Suprapubic skin (tissue), 4 donors: ENCODE data around the gene GFAP. TPM values are rescaled to one million over a fixed set of nuclear protein-coding genes. Genes with fewer than 3 reads are reported as not detected.

Source experiments
- DNase-seq, 2 donors: peaks; one replicate each; pipeline ENCODE4 v3.0.0-alpha.2; 2019; ENCODE audit warnings: low spot score in 2 of 2
- H3K27ac ChIP-seq: fragments of 200-600 bp; sonication (generic); one replicate; pipeline ENCODE4 v1.5.1; 2019
- H3K27me3 ChIP-seq: fragments of 200-600 bp; sonication (generic); one replicate; pipeline ENCODE4 v1.5.1; 2019
- H3K36me3 ChIP-seq: fragments of 200-600 bp; sonication (generic); one replicate; pipeline ENCODE4 v1.5.1; 2019
- H3K4me1 ChIP-seq: fragments of 200-600 bp; sonication (generic); one replicate; pipeline ENCODE4 v1.5.1; 2019
- H3K4me3 ChIP-seq: fragments of 200-600 bp; sonication (generic); one replicate; pipeline ENCODE4 v1.5.1; 2019; ENCODE audit warnings: mild to moderate bottlenecking
- H3K9me3 ChIP-seq: fragments of 200-600 bp; sonication (generic); one replicate; pipeline ENCODE4 v1.5.1; 2019
- EP300 ChIP-seq: sonication (generic); formaldehyde crosslinking; IDR thresholded peaks from one replicate; pipeline ENCODE4 v1.6.1; 2017; ENCODE audit warnings: antibody characterized with exemption
- POLR2A ChIP-seq, 2 donors: fragments of 450-650 bp; IDR thresholded peaks; one replicate each; pipeline ENCODE4 v1.6.1; 2017; ENCODE audit warnings: antibody characterized with exemption in 2 of 2, mild to moderate bottlenecking in 2 of 2, moderate library complexity in 2 of 2
- POLR2AphosphoS5 ChIP-seq, 3 donors: sonication (generic); formaldehyde crosslinking; IDR thresholded peaks; one replicate each; pipeline ENCODE4 v1.6.1; 2017; ENCODE audit warnings: antibody characterized with exemption in 3 of 3
- WGBS: methylation state at CpG from one replicate; pipeline ENCODE4 v1.1.5; 2018; 5-methylcytosine and 5-hydroxymethylcytosine counted together
- total RNA-seq, 4 donors: library from RNA; depleted of rRNA; stranded (reverse); fragments of >200 nt; gene quantifications; one replicate each; pipeline ENCODE4 v1.1.0, GENCODE V29; 2016
- TF ChIP-seq, protein P1 (sequence below), 2 donors: fragments of 200-600 bp in 1 of 2; fragments of 450-650 bp in 1 of 2; sonication (generic) in 1 of 2; IDR thresholded peaks; one replicate each; pipeline ENCODE4 v1.5.1; 2016 to 2019; ENCODE audit warnings: antibody characterized with exemption in 2 of 2, mild to moderate bottlenecking in 1 of 2, moderate library complexity in 1 of 2

GFAP gene
- total RNA-seq, 4 donors from 2014 or later, result 0.72 to 5.9 TPM; not detected in 2

DNA sequence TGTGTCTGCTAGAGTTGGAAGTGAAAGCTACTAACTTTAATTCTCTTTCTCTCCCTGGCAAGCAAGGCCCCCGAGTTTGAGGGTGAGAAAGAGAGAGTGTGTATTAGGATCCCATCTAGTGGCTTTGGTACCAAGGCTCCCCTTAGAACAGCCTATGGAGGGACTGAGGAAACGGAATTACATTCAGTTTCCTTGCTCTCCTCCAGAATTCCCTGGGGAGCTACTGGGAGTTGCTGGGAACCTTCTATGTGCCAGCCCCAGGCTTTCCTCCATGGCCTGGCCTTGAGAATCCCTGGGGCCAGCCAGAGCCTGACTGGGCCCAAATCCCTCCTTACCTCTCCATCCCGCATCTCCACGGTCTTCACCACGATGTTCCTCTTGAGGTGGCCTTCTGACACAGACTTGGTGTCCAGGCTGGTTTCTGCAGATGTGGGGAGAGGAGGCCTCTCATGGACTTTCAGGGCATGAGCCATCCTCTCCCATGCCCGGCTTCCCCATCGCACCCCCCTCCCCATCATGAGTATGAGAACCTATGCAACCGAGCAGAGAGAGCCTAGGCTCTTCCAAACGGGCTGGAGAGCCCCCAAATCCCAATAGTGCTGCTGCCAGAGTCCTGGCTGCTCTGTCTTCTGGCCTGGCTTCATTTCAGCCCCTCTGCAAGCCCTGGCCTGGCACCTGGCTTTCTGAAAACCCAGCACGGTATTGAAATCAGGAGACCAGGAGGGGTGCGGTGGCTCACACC is 7.4 kb downstream of the GFAP start:
- H3K9me3 ChIP-seq, result no peaks in the 10 kb centered on the region
- H3K27ac ChIP-seq, result no peak overlapping the region
- no peaks in the 10 kb centered on the region for H3K36me3 ChIP-seq
- peaks cover 17% of the 10 kb centered on the region for H3K27me3 ChIP-seq
- H3K4me1 ChIP-seq, result peaks cover 12% of the 10 kb centered on the region
- TF ChIP-seq EP300 (no peak), POLR2AphosphoS5 (IDR thresholded peaks at IDR 0.05) (no peak), POLR2A (IDR thresholded peaks at IDR 0.05) (no peak)
- TF ChIP-seq, protein P1, sequence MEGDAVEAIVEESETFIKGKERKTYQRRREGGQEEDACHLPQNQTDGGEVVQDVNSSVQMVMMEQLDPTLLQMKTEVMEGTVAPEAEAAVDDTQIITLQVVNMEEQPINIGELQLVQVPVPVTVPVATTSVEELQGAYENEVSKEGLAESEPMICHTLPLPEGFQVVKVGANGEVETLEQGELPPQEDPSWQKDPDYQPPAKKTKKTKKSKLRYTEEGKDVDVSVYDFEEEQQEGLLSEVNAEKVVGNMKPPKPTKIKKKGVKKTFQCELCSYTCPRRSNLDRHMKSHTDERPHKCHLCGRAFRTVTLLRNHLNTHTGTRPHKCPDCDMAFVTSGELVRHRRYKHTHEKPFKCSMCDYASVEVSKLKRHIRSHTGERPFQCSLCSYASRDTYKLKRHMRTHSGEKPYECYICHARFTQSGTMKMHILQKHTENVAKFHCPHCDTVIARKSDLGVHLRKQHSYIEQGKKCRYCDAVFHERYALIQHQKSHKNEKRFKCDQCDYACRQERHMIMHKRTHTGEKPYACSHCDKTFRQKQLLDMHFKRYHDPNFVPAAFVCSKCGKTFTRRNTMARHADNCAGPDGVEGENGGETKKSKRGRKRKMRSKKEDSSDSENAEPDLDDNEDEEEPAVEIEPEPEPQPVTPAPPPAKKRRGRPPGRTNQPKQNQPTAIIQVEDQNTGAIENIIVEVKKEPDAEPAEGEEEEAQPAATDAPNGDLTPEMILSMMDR (IDR thresholded peaks at IDR 0.05), result no peak
- whole genome bisulfite sequencing, result 88% methylated on average over 10 of the region's 11 CpGs
- DNase-seq, result no peak
- H3K4me3 ChIP-seq, result no peak overlapping the region

DNA sequence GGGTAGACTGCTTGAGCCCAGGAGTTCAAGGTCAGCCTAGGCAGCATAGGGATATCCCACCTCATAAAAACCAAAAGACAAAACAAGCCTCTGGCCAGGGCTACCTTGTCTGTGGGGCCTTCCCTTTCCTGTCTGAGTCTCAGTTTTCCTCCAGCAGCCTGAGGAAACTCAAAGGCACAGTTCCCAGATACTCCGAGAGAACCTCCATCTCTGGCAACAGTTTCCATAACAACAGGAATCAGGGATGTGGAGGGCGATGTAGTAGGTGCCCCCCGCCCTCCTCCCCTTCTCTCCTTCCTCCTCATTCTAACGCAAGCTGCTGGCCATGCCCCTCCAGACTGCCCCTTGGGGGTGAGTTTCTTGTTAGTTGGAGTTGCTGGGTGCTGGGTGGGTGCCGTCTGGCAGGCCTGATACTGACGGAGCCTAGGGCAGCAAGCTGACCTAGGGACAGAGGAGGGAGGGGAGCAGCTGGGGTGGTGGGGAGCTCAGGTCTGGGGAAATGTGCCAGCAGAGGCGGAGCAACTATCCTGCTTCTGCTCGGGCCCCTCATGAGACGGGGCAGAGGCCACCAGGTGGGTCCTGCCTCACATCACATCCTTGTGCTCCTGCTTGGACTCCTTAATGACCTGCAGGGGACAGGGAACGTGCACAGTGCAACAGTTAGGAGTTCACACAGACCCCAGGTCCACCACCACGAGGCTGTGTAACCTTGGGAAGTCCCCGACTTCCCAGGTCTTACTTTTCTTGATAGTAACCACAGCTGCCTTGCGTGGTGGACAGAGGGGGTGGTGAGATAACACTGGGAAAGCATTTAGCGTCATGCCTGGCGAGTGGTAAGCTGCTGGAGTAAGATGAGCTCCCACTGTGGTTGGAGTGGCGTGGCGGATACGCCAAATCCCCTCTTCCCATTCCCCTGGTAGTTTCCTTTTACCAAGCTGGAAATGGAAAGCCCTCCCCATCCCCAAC is 8.3 kb downstream of the GFAP start:
- no peak for DNase-seq
- H3K4me3 ChIP-seq, result no peak overlapping the region
- 74% methylated on average over 15 of the region's 18 CpGs for WGBS
- no peak overlapping the region for H3K27ac ChIP-seq
- H3K27me3 ChIP-seq, result peaks cover 11% of the 10 kb centered on the region
- TF ChIP-seq, protein P1 (IDR thresholded peaks at IDR 0.05), result no peak
- no peak for TF ChIP-seq POLR2AphosphoS5 (IDR thresholded peaks at IDR 0.05)
- no peak for TF ChIP-seq EP300
- TF ChIP-seq POLR2A (IDR thresholded peaks at IDR 0.05), result no peak
- H3K9me3 ChIP-seq, result no peaks in the 10 kb centered on the region
- peaks cover 12% of the 10 kb centered on the region for H3K4me1 ChIP-seq
- H3K36me3 ChIP-seq, result no peaks in the 10 kb centered on the region

DNA sequence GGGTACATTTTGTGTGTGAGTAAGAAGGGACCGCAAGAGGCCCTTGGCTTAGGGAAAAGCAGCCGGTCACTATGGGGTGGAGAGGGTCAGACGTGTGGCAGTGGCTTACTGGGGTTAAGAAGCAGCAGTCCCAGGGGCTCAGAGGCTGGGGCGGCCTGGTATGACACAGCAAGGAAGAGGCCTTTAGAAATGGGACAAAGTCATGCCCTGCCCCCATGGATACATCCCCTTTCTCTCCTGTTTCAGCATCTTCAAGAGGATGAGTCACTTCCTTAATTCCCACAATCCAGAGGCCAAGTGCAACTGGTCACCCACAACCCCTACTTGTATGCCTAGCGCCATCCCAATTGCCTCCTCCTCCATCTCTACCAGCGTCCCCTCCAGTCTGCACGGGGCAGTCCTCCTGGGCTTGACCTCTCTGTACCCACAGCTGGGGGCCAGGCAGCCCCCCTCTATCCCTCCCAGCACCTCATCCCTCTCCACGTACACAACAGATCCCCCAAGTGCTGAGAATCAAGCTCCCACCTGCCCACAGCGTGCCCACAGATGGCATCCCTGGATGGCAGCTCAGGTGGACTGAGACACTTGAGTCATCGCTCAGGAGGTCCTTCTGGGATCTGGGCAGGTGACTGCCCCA is 9.2 kb downstream of the GFAP start:
- no peak for DNase-seq
- Histone ChIP-seq H3K36me3 (no peaks in the 10 kb centered on the region), H3K4me3 (no peak overlapping the region), H3K9me3 (no peaks in the 10 kb centered on the region), H3K27me3 (peaks cover 2% of the 10 kb centered on the region), H3K27ac (no peak overlapping the region), H3K4me1 (peaks cover 8% of the 10 kb centered on the region)
- 74% methylated on average over 10 of the region's 10 CpGs for WGBS
- TF ChIP-seq, protein P1 (IDR thresholded peaks at IDR 0.05), result no peak
- TF ChIP-seq EP300, result no peak
- no peak for TF ChIP-seq POLR2AphosphoS5 (IDR thresholded peaks at IDR 0.05)
- no peak for TF ChIP-seq POLR2A (IDR thresholded peaks at IDR 0.05)

DNA sequence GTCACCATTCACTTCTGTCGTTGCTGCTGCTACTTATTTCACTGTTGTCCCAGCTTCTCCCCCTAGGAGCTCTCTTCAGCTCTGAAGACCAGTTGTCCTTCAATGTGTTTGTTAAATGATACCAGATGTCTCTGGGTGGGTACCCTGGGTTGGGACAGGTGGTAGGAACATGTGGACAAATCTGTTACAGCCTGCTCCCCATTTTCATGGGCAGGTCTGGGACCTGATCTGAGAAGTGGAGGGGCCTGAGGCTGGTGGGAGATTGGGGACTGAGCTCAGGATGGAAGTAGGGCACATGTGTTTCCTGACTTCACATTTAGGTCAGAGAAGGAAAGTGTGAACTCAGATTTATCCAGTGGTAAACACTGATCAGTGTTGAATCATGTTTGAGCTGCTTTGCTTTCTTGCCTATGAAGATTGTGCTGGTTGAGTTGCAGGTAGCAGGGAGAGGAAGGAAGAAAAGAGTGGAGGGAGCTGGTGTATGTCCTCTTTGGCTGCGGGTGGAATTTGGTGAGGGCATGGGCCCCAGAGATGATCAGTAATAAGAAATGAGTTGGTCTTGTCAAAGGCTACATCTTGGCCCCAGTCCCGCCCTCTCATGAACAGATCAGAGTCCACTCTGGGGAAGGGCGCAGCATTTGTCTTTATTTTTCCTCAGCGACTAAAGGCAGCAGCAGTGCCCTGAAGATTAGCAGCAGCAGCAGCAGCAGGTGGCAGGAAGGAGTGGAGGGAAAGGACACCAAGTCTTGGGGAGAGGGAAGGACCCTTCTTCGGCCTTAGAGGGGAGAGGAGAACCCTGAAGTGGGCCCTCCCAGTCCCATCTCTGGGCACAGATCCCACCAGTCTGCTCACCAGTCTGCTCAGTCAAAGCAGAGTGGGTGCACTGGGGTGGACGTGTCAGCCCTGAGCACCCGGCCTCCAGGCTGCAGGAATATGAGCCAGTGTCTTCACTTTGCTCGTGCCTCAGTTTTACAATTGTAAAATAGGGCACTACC is 10.0 kb downstream of the GFAP start:
- Histone ChIP-seq H3K4me3 (no peak overlapping the region), H3K36me3 (no peaks in the 10 kb centered on the region), H3K27ac (no peak overlapping the region), H3K9me3 (no peaks in the 10 kb centered on the region), H3K4me1 (peaks cover 15% of the 10 kb centered on the region), H3K27me3 (no peaks in the 10 kb centered on the region)
- DNase-seq, result no peak
- 83% methylated on average over 9 of the region's 9 CpGs for WGBS
- no peak for TF ChIP-seq EP300
- no peak for TF ChIP-seq POLR2A (IDR thresholded peaks at IDR 0.05)
- no peak for TF ChIP-seq POLR2AphosphoS5 (IDR thresholded peaks at IDR 0.05)
- TF ChIP-seq, protein P1 (IDR thresholded peaks at IDR 0.05), result no peak
